Measurements from ENCODE around the gene ELAPOR2. TPM values are rescaled to one million over a fixed set of nuclear protein-coding genes. Genes with fewer than 3 reads are reported as not detected.

The ELAPOR2 gene
- polyA plus RNA-seq, 1 donor (not counting 4 experiments of a cell fraction or from before 2014, with no cell fraction given) = 3.3 TPM

- H3K9ac ChIP-seq (ENCODE audit: control insufficient read depth, extremely low read depth, insufficient read depth, low read length) = no peak overlapping the region
- no peak for DNase-seq (ENCODE audit: low read depth, low spot score)
- H3K4me1 ChIP-seq (ENCODE audit: control insufficient read depth, extremely low read depth, insufficient read depth, low read length) = no peaks in the 10 kb centered on the region
- H3K36me3 ChIP-seq (ENCODE audit: control insufficient read depth in 2 of 2, extremely low read depth in 1 of 2, insufficient read depth in 2 of 2, low read length in 2 of 2) = no peaks in the 10 kb centered on the region
- no peaks in the 10 kb centered on the region for H4K20me1 ChIP-seq (ENCODE audit: control insufficient read depth, extremely low read depth, insufficient read depth, low read length)
- no peak for FAIRE-seq
- H3K79me2 ChIP-seq (ENCODE audit: control insufficient read depth, insufficient read depth, low read length) = no peaks in the 10 kb centered on the region
- no peak overlapping the region for H3K4me3 ChIP-seq (ENCODE audit: control insufficient read depth in 2 of 3, extremely low read depth in 1 of 3, insufficient read depth in 2 of 3, low read depth in 1 of 3, low read length in 3 of 3)
- no peak overlapping the region for H3K4me2 ChIP-seq (ENCODE audit: control insufficient read depth, extremely low read depth, insufficient read depth, low read depth, low read length)
- dilution Hi-C loops (cut with MboI; ENCODE audit: extremely low pct_ligation_motif_present, low sequenced_read_pairs) = no loop called here
- TF ChIP-seq CTCF (optimal IDR thresholded peaks at IDR 0.05 in 1 of 3, IDR thresholded peaks at IDR 0.05 in 1 of 3, conservative IDR thresholded peaks at IDR 0.05 in 1 of 3; ENCODE audit: extremely low read depth in 1 of 3, insufficient read depth in 2 of 3, low read length in 3 of 3) (no peak), EZH2 (IDR thresholded peaks at IDR 0.05; ENCODE audit: low read length) (no peak)
- H3K9me3 ChIP-seq (ENCODE audit: control insufficient read depth, low read depth, low read length) = no peaks in the 10 kb centered on the region
- no peaks in the 10 kb centered on the region for H3K27me3 ChIP-seq (ENCODE audit: control insufficient read depth, extremely low read depth, insufficient read depth, low read length)
- no peak overlapping the region for H2AFZ ChIP-seq (ENCODE audit: control insufficient read depth, low read length)
- H3K9me1 ChIP-seq (ENCODE audit: control insufficient read depth, extremely low read depth, insufficient read depth, low read length) = no peaks in the 10 kb centered on the region
- no peak overlapping the region for H3K27ac ChIP-seq (ENCODE audit: control insufficient read depth, insufficient read depth, low read length)
These were observed 32.1 kb upstream of the ELAPOR2 start for GRCh38 chr7:87091487-87092066.

GRCh38 chr7:87083865-87084519 is 24.5 kb upstream of the ELAPOR2 start:
- no peak for FAIRE-seq
- Histone ChIP-seq H4K20me1 (ENCODE audit: control insufficient read depth, extremely low read depth, insufficient read depth, low read length) (no peaks in the 10 kb centered on the region), H3K4me3 (ENCODE audit: control insufficient read depth in 2 of 3, extremely low read depth in 1 of 3, insufficient read depth in 2 of 3, low read depth in 1 of 3, low read length in 3 of 3) (no peak overlapping the region), H3K27ac (ENCODE audit: control insufficient read depth, insufficient read depth, low read length) (no peak overlapping the region), H3K36me3 (ENCODE audit: control insufficient read depth in 2 of 2, extremely low read depth in 1 of 2, insufficient read depth in 2 of 2, low read length in 2 of 2) (no peaks in the 10 kb centered on the region), H3K9ac (ENCODE audit: control insufficient read depth, extremely low read depth, insufficient read depth, low read length) (no peak overlapping the region), H3K79me2 (ENCODE audit: control insufficient read depth, insufficient read depth, low read length) (no peaks in the 10 kb centered on the region), H3K4me2 (ENCODE audit: control insufficient read depth, extremely low read depth, insufficient read depth, low read depth, low read length) (no peak overlapping the region), H3K9me1 (ENCODE audit: control insufficient read depth, extremely low read depth, insufficient read depth, low read length) (no peaks in the 10 kb centered on the region), H2AFZ (ENCODE audit: control insufficient read depth, low read length) (no peak overlapping the region), H3K27me3 (ENCODE audit: control insufficient read depth, extremely low read depth, insufficient read depth, low read length) (no peaks in the 10 kb centered on the region), H3K4me1 (ENCODE audit: control insufficient read depth, extremely low read depth, insufficient read depth, low read length) (no peaks in the 10 kb centered on the region), H3K9me3 (ENCODE audit: control insufficient read depth, low read depth, low read length) (no peaks in the 10 kb centered on the region)
- dilution Hi-C loops (cut with MboI; ENCODE audit: extremely low pct_ligation_motif_present, low sequenced_read_pairs) = no loop called here
- no peak for DNase-seq (ENCODE audit: low read depth, low spot score)
- no peak for TF ChIP-seq CTCF (optimal IDR thresholded peaks at IDR 0.05 in 1 of 3, IDR thresholded peaks at IDR 0.05 in 1 of 3, conservative IDR thresholded peaks at IDR 0.05 in 1 of 3; ENCODE audit: extremely low read depth in 1 of 3, insufficient read depth in 2 of 3, low read length in 3 of 3)

Measured in keratinocyte (primary cell).